ENCODE data around the gene TNFRSF1B.
A peak's percentile ranks its signal among the peaks of the same experiment; 100 is the strongest.

The TNFRSF1B gene

DNA sequence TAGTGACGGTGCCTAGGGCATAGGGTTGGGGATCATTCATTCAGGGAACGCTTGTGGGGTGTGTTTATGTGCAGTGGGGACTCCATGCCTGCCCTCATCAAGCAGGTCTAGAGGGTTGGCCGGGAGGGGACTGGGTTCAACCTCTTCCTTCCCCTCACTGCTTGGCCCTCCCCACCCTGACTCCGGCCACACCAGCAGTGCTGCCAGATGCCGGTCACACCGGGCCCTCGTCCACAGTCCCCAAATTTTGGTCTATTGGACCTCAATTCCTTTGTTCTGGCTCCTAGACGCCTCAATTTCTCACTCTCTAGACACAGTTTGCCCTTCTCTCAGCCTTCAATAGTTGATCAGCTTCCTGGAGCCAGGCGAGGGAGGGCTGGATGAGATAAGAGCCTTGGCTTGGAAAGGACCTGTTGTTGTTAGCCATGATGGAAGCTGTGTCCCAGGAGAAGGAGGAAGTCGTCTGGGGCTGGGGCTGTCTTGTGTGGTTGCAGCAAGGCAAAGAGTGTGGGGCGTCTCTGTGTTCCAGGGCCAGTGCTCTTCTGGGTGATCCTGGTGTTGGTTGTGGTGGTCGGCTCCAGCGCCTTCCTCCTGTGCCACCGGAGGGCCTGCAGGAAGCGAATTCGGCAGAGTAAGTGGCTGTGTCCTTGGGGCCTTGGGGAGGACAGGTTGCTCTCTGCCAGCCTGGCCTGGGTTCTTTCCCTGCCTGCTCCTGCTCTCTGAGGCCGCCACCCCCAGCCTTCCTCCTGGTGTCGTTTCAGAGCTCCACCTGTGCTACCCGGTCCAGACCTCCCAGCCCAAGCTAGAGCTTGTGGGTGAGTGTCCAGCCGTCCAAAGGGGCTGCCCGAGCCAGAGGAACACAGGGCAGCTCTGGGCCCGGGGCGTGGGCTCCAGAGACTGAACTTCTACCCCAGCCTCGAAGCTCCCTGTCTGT lies 41.1 kb upstream of the TNFRSF1B start:
- WGBS (ENCODE audit: extremely low coverage, insufficient coverage, insufficient read length) = no CpG with 5 or more reads among the region's 24 CpGs
- H3K27ac ChIP-seq (ENCODE audit: low read depth, low read length) = no peak overlapping the region
- H3K4me2 ChIP-seq (ENCODE audit: low read length) = no peak overlapping the region

DNA sequence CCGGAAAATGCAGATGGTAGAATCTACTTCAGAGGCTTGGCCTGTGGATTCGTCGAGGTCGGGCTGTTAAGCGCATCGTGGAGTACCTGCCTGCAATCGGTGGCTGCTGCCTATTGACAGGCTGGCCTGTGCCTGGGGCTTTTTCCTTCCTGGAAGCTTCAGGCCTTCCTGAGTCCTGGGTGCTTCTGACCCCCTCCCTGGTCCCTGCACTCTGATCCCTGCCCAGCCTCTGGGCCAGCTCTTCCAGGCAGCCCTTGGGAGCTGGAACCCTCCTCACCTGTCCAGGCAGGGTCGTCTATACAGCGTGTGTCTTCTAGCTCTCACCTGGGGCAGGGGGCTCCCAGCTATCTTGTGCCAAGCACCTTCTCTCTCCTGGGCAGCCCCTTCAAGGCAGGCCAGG lies 40.0 kb upstream of the TNFRSF1B start:
- H2BK5ac ChIP-seq (ENCODE audit: low read depth, low read length, poor library complexity) = no peak overlapping the region
- no peak overlapping the region for H3K4me2 ChIP-seq (ENCODE audit: low read length)
- no peak for DNase-seq
- WGBS (ENCODE audit: extremely low coverage, insufficient coverage, insufficient read length) = no CpG with 5 or more reads among the region's 9 CpGs
- no peak overlapping the region for H3K14ac ChIP-seq (ENCODE audit: low read length)
- H3K79me2 ChIP-seq (ENCODE audit: control insufficient read depth, insufficient read depth, low read length, poor library complexity) = no peaks in the 10 kb centered on the region
- H3K27me3 ChIP-seq (ENCODE audit: insufficient read depth, low read length) = no peaks in the 10 kb centered on the region
- no peaks in the 10 kb centered on the region for H3K36me3 ChIP-seq (ENCODE audit: control insufficient read depth in 1 of 2, insufficient read depth in 2 of 2, low read length in 2 of 2)
- no peak overlapping the region for H3K4me3 ChIP-seq (ENCODE audit: low read depth, low read length)
- H3K79me1 ChIP-seq (ENCODE audit: low read length) = peaks cover 7% of the 10 kb centered on the region
- peak overlapping the region; percentile 45 for H4K91ac ChIP-seq (ENCODE audit: low read depth, low read length)
- H2BK120ac ChIP-seq (ENCODE audit: insufficient read depth, low read length, poor library complexity) = no peak overlapping the region
- H4K8ac ChIP-seq (ENCODE audit: low read depth, low read length) = no peak overlapping the region
- H3K9ac ChIP-seq (ENCODE audit: low read length) = no peak overlapping the region
- H2AFZ ChIP-seq (ENCODE audit: insufficient read depth, low read length, poor library complexity) = no peak overlapping the region
- no peak overlapping the region for H3K4ac ChIP-seq (ENCODE audit: low read depth, low read length)
- H3K4me1 ChIP-seq (ENCODE audit: control insufficient read depth in 1 of 2, insufficient read depth in 2 of 2, low read length in 2 of 2) = peaks cover 0 to 2% of the 10 kb centered on the region in 2 experiments
- no peak overlapping the region for H3K23ac ChIP-seq (ENCODE audit: low read length)
- no peak overlapping the region for H3K18ac ChIP-seq (ENCODE audit: low read length)
- H2BK12ac ChIP-seq (ENCODE audit: low read length) = peak overlapping the region; percentile 8
- H2AK5ac ChIP-seq (ENCODE audit: low read length) = no peak overlapping the region
- H4K12ac ChIP-seq (ENCODE audit: low read depth, low read length) = no peak overlapping the region
- H3K9me3 ChIP-seq (ENCODE audit: insufficient read depth, low read depth, low read length) = no peaks in the 10 kb centered on the region
- no peak overlapping the region for H3K27ac ChIP-seq (ENCODE audit: low read depth, low read length)

More for the DNA sequence above, 41.1 kb upstream of the TNFRSF1B start:
- Histone ChIP-seq H2BK12ac (ENCODE audit: low read length) (peak overlapping the region; percentile 13), H2BK120ac (ENCODE audit: insufficient read depth, low read length, poor library complexity) (peak overlapping the region; percentile 20), H3K18ac (ENCODE audit: low read length) (no peak overlapping the region), H3K9me3 (ENCODE audit: insufficient read depth, low read depth, low read length) (no peaks in the 10 kb centered on the region), H2AFZ (ENCODE audit: insufficient read depth, low read length, poor library complexity) (no peak overlapping the region), H3K79me1 (ENCODE audit: low read length) (peaks cover 7% of the 10 kb centered on the region), H2AK5ac (ENCODE audit: low read length) (peak overlapping the region; percentile 63), H4K8ac (ENCODE audit: low read depth, low read length) (no peak overlapping the region), H3K14ac (ENCODE audit: low read length) (peak overlapping the region; percentile 28), H3K9ac (ENCODE audit: low read length) (no peak overlapping the region), H3K4ac (ENCODE audit: low read depth, low read length) (no peak overlapping the region), H3K27me3 (ENCODE audit: insufficient read depth, low read length) (no peaks in the 10 kb centered on the region), H4K91ac (ENCODE audit: low read depth, low read length) (peak overlapping the region; percentile 4), H4K12ac (ENCODE audit: low read depth, low read length) (no peak overlapping the region), H3K79me2 (ENCODE audit: control insufficient read depth, insufficient read depth, low read length, poor library complexity) (no peaks in the 10 kb centered on the region), H3K4me3 (ENCODE audit: low read depth, low read length) (no peak overlapping the region), H3K36me3 (ENCODE audit: control insufficient read depth in 1 of 2, insufficient read depth in 2 of 2, low read length in 2 of 2) (no peaks in the 10 kb centered on the region), H3K23ac (ENCODE audit: low read length) (no peak overlapping the region), H3K4me1 (ENCODE audit: control insufficient read depth in 1 of 2, insufficient read depth in 2 of 2, low read length in 2 of 2) (no peaks in the 10 kb centered on the region), H2BK5ac (ENCODE audit: low read depth, low read length, poor library complexity) (no peak overlapping the region)
- DNase-seq = no peak

DNA sequence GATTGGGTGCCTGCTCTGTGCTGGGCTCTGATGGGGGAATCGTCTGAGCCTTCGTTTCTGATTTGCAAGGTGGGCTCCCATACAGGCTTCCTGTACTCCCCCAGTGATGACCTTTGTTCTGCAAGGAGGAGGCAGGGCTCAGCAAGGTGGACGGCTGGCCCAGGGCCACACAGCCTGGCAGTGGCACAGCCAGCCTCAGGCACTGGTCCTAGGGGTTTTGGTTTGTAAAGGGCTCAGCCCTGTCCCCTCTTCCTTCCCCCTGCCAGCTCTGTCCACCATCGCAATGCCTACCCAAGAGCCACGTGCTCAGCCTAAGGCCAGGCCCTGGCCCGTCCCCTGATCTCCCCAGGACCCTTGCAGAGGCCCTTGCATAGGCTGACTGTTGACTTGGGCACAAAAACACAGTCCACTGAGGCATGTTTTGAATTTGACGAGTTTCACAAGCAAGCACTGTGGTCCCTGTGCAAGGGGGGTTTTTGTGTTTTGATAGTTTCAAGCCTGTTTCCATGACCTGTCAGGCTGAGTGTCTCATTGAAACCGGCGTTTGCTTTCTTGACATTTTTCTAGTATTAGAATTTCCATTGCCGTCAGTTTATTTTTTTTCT lies 39.5 kb upstream of the TNFRSF1B start:
- no peak overlapping the region for H3K23ac ChIP-seq (ENCODE audit: low read length)
- H3K4me1 ChIP-seq (ENCODE audit: control insufficient read depth in 1 of 2, insufficient read depth in 2 of 2, low read length in 2 of 2) = peaks cover 0 to 2% of the 10 kb centered on the region in 2 experiments

DNA sequence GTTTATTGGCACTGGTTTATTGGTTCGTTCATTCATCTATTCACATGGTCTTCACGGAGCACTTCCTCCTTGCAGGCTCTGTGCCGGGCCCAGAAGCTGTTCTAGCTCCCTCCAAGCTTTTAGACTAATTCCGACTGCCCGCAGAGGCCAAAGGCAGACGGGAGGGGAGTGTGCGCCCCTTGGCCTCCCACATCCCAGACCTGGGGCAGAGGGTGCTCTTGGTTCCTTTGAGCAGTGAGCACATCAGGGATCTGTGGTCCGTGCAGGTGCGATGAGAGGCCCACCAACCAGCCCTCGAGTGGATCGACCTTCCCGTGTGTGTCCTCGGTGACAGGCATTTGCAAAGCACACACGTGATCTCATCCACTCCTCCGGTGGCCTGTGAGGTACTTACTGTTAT lies 38.7 kb upstream of the TNFRSF1B start:
- Histone ChIP-seq H4K12ac (ENCODE audit: low read depth, low read length) (no peak overlapping the region), H3K79me2 (ENCODE audit: control insufficient read depth, insufficient read depth, low read length, poor library complexity) (no peaks in the 10 kb centered on the region), H2AFZ (ENCODE audit: insufficient read depth, low read length, poor library complexity) (no peak overlapping the region), H3K9ac (ENCODE audit: low read length) (no peak overlapping the region), H3K14ac (ENCODE audit: low read length) (no peak overlapping the region), H3K4me1 (ENCODE audit: control insufficient read depth in 1 of 2, insufficient read depth in 2 of 2, low read length in 2 of 2) (peaks cover 0 to 2% of the 10 kb centered on the region in 2 experiments), H3K23ac (ENCODE audit: low read length) (no peak overlapping the region), H2BK5ac (ENCODE audit: low read depth, low read length, poor library complexity) (no peak overlapping the region), H3K4ac (ENCODE audit: low read depth, low read length) (no peak overlapping the region), H2BK12ac (ENCODE audit: low read length) (no peak overlapping the region), H4K8ac (ENCODE audit: low read depth, low read length) (no peak overlapping the region), H2BK120ac (ENCODE audit: insufficient read depth, low read length, poor library complexity) (no peak overlapping the region), H3K18ac (ENCODE audit: low read length) (no peak overlapping the region), H3K79me1 (ENCODE audit: low read length) (peaks cover 10% of the 10 kb centered on the region), H3K36me3 (ENCODE audit: control insufficient read depth in 1 of 2, insufficient read depth in 2 of 2, low read length in 2 of 2) (no peaks in the 10 kb centered on the region), H4K91ac (ENCODE audit: low read depth, low read length) (no peak overlapping the region), H2AK5ac (ENCODE audit: low read length) (no peak overlapping the region), H3K9me3 (ENCODE audit: insufficient read depth, low read depth, low read length) (no peaks in the 10 kb centered on the region), H3K4me2 (ENCODE audit: low read length) (no peak overlapping the region), H3K27ac (ENCODE audit: low read depth, low read length) (no peak overlapping the region), H3K27me3 (ENCODE audit: insufficient read depth, low read length) (no peaks in the 10 kb centered on the region), H3K4me3 (ENCODE audit: low read depth, low read length) (no peak overlapping the region)
- no CpG with 5 or more reads among the region's 15 CpGs for WGBS (ENCODE audit: extremely low coverage, insufficient coverage, insufficient read length)
- no peak for DNase-seq

More for the DNA sequence above, 39.5 kb upstream of the TNFRSF1B start:
- Histone ChIP-seq H3K79me1 (ENCODE audit: low read length) (peaks cover 7% of the 10 kb centered on the region), H3K79me2 (ENCODE audit: control insufficient read depth, insufficient read depth, low read length, poor library complexity) (no peaks in the 10 kb centered on the region), H3K36me3 (ENCODE audit: control insufficient read depth in 1 of 2, insufficient read depth in 2 of 2, low read length in 2 of 2) (no peaks in the 10 kb centered on the region), H4K8ac (ENCODE audit: low read depth, low read length) (no peak overlapping the region), H3K18ac (ENCODE audit: low read length) (no peak overlapping the region), H4K12ac (ENCODE audit: low read depth, low read length) (no peak overlapping the region), H3K27ac (ENCODE audit: low read depth, low read length) (no peak overlapping the region), H3K4ac (ENCODE audit: low read depth, low read length) (no peak overlapping the region), H3K9me3 (ENCODE audit: insufficient read depth, low read depth, low read length) (no peaks in the 10 kb centered on the region), H2BK5ac (ENCODE audit: low read depth, low read length, poor library complexity) (no peak overlapping the region), H2AK5ac (ENCODE audit: low read length) (peak overlapping the region; percentile 43), H3K4me2 (ENCODE audit: low read length) (no peak overlapping the region), H2BK12ac (ENCODE audit: low read length) (no peak overlapping the region), H2BK120ac (ENCODE audit: insufficient read depth, low read length, poor library complexity) (no peak overlapping the region), H4K91ac (ENCODE audit: low read depth, low read length) (peak overlapping the region; percentile 45), H3K4me3 (ENCODE audit: low read depth, low read length) (no peak overlapping the region), H3K27me3 (ENCODE audit: insufficient read depth, low read length) (no peaks in the 10 kb centered on the region), H2AFZ (ENCODE audit: insufficient read depth, low read length, poor library complexity) (no peak overlapping the region), H3K9ac (ENCODE audit: low read length) (no peak overlapping the region), H3K14ac (ENCODE audit: low read length) (no peak overlapping the region)
- WGBS (ENCODE audit: extremely low coverage, insufficient coverage, insufficient read length) = no CpG with 5 or more reads among the region's 10 CpGs
- no peak for DNase-seq
